Gastrocnemius medialis (tissue), 4 donors: Measurements from ENCODE around the gene PARVA. TPM values are rescaled to one million over a fixed set of nuclear protein-coding genes. Genes with fewer than 3 reads are reported as not detected.
A peak's percentile ranks its signal among the peaks of the same experiment; 100 is the strongest.
"Not testable (repeated sequence)": the region's sequence is repeated elsewhere in the genome, so short reads cannot be mapped to it uniquely, and the experiment has no call there.

Source experiments
- ATAC-seq, 2 donors: fragments of 150-250 bp; one replicate each; pipeline ENCODE4 v1.9.1; 2016
- DNase-seq, 2 donors: peaks; one replicate each; pipeline ENCODE4 v3.0.0-alpha.2; 2019
- H3K27ac ChIP-seq, 4 donors: fragments of 200-600 bp; sonication (generic); 1 replicate in 1 of 4; 2 replicates in 3 of 4; pipeline ENCODE4 v1.5.1; 2016 to 2018; ENCODE audit warnings: mild to moderate bottlenecking in 2 of 4, moderate library complexity in 1 of 4
- H3K27me3 ChIP-seq, 3 donors: fragments of 200-600 bp; sonication (generic) in 2 of 3; 1 replicate in 1 of 3; 2 replicates in 2 of 3; pipeline versions ENCODE4 v1.5.1 to v1.6.0; 2016 to 2019; ENCODE audit warnings: mild to moderate bottlenecking in 1 of 3, moderate library complexity in 1 of 3
- H3K36me3 ChIP-seq, 2 donors: fragments of 200-600 bp; sonication (generic) in 1 of 2; one replicate each; pipeline ENCODE4 v1.5.1; 2017 to 2018
- H3K4me1 ChIP-seq, 2 donors: fragments of 200-600 bp; sonication (generic) in 1 of 2; one replicate each; pipeline ENCODE4 v1.5.1; 2016 to 2017; ENCODE audit warnings: mild to moderate bottlenecking in 2 of 2
- H3K4me3 ChIP-seq, 4 donors: fragments of 200-600 bp; sonication (generic) in 3 of 4; 1 replicate in 1 of 4; 2 replicates in 3 of 4; pipeline ENCODE4 v1.5.1; 2016 to 2019; ENCODE audit warnings: mild to moderate bottlenecking in 2 of 4
- H3K9me3 ChIP-seq, 3 donors: fragments of 200-600 bp; sonication (generic) in 2 of 3; 1 replicate in 1 of 3; 2 replicates in 2 of 3; pipeline ENCODE4 v1.5.1; 2016 to 2019
- POLR2A ChIP-seq, 2 donors: fragments of 450-650 bp; IDR thresholded peaks; one replicate each; pipeline ENCODE4 v1.6.1; 2017; ENCODE audit warnings: antibody characterized with exemption in 2 of 2, mild to moderate bottlenecking in 2 of 2, moderate library complexity in 2 of 2
- in situ Hi-C, 4 donors: fragments of 200-750 bp; cut with MboI; loops; one replicate each; pipeline versions ENCODE4 v1.15.0 to v1.8.0; 2017; ENCODE audit warnings: low sequenced_read_pairs in 4 of 4
- intact Hi-C: fragments of 100-400 bp; cut with DNase I; formaldehyde crosslinking; loops from one replicate; pipeline ENCODE4 v1.15.1; 2023; ENCODE audit warnings: low total_unique reads
- total RNA-seq, 4 donors: library from RNA; depleted of rRNA; stranded (reverse); fragments of >200 nt; gene quantifications; one replicate each; pipeline versions ENCODE4 v1.1.0 to v1.2.3, GENCODE V29; 2016
- TF ChIP-seq, protein P1 (sequence below), 5 experiments: fragments of 450-650 bp in 3 of 5; fragments of 200-600 bp in 2 of 5; sonication (generic) in 2 of 5; IDR thresholded peaks in 4 of 5; conservative IDR thresholded peaks in 1 of 5; 1 replicate in 4 of 5; 2 replicates in 1 of 5; pipeline ENCODE4 v1.5.1; 2016 to 2019; ENCODE audit warnings: antibody characterized with exemption in 5 of 5, mild to moderate bottlenecking in 3 of 5, moderate library complexity in 3 of 5

PARVA gene
- total RNA-seq, 4 donors from 2014 or later: 4.4 to 9.7 (median 8.4) TPM

DNA sequence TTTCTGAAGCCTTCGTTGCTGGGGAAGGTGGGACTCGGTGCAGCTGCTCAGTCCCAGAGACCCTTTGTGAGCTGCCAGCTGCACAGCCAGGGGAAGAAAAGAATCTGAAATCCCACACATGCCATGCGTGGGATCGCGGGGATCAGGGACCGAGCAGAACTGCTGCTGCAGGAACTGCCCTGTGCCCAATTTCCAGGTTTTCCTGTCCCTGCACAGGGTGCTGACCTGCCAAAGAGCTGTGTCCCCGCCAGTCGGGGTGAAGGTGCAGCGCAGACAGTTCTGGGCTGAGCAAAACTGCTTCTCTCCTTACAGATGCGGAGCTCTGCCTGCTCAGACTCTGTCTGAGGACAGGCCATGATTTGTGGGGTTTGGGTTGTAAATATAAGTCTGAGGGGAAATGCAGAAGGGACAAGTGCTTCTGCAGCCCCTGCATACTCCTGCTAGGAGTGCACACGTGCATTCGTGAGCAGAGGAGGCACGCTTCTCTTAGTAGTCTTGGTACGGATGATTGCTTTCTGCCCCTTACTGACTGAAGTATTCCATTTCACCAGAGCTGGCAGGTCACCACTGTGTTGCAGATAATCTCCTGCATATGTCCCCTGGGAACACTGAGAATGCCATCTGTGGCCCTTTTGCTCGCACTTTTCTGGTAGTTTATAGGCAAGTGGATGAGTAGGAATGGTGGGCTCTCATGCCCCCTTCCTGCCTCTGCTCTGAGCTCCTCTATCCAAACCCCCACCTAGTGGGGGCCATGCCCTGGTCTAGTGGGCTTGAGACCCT, 141.4 kb downstream of the PARVA start:
- no peaks in the 10 kb centered on the region for H3K4me1 ChIP-seq
- in situ Hi-C loops (no loop called here), intact Hi-C loops (no loop called here)
- DNase-seq (no peak), ATAC-seq (no peak)
- H3K27me3 ChIP-seq: no peaks in the 10 kb centered on the region
- no peaks in the 10 kb centered on the region for H3K36me3 ChIP-seq
- no peak overlapping the region for H3K4me3 ChIP-seq
- H3K9me3 ChIP-seq: no peaks in the 10 kb centered on the region
- H3K27ac ChIP-seq: no peak overlapping the region
- TF ChIP-seq POLR2A (IDR thresholded peaks at IDR 0.05): no peak
- TF ChIP-seq, protein P1, sequence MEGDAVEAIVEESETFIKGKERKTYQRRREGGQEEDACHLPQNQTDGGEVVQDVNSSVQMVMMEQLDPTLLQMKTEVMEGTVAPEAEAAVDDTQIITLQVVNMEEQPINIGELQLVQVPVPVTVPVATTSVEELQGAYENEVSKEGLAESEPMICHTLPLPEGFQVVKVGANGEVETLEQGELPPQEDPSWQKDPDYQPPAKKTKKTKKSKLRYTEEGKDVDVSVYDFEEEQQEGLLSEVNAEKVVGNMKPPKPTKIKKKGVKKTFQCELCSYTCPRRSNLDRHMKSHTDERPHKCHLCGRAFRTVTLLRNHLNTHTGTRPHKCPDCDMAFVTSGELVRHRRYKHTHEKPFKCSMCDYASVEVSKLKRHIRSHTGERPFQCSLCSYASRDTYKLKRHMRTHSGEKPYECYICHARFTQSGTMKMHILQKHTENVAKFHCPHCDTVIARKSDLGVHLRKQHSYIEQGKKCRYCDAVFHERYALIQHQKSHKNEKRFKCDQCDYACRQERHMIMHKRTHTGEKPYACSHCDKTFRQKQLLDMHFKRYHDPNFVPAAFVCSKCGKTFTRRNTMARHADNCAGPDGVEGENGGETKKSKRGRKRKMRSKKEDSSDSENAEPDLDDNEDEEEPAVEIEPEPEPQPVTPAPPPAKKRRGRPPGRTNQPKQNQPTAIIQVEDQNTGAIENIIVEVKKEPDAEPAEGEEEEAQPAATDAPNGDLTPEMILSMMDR (IDR thresholded peaks at IDR 0.05 in 4 of 5, conservative IDR thresholded peaks at IDR 0.05 in 1 of 5): no peak

DNA sequence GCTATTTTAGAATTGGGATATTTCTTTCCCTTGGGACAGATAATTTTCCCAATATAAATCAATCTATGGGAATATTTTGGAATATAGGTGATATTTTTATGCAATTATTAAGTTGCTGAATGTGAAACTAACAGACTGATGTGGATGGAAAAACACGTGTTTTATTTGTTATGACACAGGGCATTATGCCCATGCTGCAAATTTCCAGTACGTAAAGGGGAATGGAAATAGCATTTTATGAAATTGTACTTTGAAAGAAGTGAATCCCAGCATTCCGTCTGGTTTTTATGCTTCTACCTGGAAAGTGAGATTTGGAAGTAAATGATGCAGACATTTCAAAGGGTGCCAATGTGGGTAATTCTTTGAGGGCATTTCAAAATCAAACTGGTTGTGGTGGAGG, 142.7 kb downstream of the PARVA start:
- Histone ChIP-seq H3K27me3 (no peaks in the 10 kb centered on the region), H3K4me3 (no peak overlapping the region), H3K27ac (no peak overlapping the region), H3K4me1 (no peaks in the 10 kb centered on the region), H3K9me3 (no peaks in the 10 kb centered on the region), H3K36me3 (no peaks in the 10 kb centered on the region)
- intact Hi-C loops (no loop called here), in situ Hi-C loops (no loop called here)
- ATAC-seq: no peak
- DNase-seq: no peak
- TF ChIP-seq, protein P1 (IDR thresholded peaks at IDR 0.05 in 4 of 5, conservative IDR thresholded peaks at IDR 0.05 in 1 of 5): no peak
- no peak for TF ChIP-seq POLR2A (IDR thresholded peaks at IDR 0.05)

DNA sequence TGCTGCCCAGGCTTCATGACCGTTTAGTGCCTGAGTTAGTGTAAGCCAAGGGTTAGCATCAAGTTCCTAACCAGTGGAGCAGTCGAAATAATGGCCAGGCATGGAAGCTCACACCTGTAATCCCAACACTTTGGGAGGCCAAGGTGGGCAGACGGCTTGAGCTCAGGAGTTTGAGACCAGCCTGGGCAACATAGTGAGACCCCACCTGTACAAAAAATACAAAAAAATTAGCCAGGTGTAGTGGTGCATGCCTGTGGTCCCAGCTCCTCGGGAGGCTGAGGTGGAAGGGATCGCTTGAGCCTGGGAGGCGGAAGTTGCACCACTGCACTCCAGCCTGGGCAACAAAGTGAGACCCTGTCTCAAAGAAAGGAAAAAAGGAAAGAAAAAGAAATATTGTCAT, 143.2 kb downstream of the PARVA start:
- H3K27me3 ChIP-seq, intact Hi-C loops, H3K4me1 ChIP-seq, H3K27ac ChIP-seq, H3K9me3 ChIP-seq, in situ Hi-C loops, DNase-seq, H3K4me3 ChIP-seq, H3K36me3 ChIP-seq, ATAC-seq: not testable (repeated sequence)

DNA sequence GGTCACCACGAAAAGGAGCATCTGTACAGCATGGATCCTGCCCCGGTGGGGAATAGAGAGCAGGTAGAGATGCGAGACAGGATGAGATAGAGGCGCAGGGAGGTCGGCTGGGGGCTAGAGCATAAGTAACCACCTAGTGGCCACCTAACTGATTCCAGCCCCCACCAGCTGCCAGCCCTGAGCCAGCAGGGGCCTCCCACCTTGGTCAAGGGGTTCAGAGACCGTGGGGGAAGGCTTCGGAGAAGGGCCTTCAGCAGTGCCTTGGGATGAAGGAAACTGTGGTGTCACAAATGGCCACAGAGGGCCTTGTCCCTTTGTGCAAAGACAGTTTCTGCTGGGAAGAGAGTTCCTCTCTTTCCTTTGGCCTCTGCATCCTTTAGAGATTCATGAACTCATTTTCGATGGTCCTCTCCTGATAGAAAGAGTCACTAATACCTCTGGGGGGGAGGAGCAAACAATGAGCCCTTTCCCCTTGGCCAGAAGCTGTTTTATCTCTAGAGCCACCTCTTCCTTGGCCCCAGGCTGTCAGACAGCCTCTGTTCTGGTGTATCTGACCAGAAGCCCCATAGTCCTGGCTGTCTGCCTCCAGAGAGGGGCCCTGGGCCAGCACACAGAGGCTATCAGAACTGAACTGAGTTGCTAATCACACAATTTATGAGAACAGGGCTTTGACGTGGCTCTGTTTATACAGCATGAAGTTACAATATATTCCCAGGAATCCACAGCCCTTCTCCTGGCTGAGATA, 146.0 kb downstream of the PARVA start:
- no peaks in the 10 kb centered on the region for H3K4me1 ChIP-seq

DNA sequence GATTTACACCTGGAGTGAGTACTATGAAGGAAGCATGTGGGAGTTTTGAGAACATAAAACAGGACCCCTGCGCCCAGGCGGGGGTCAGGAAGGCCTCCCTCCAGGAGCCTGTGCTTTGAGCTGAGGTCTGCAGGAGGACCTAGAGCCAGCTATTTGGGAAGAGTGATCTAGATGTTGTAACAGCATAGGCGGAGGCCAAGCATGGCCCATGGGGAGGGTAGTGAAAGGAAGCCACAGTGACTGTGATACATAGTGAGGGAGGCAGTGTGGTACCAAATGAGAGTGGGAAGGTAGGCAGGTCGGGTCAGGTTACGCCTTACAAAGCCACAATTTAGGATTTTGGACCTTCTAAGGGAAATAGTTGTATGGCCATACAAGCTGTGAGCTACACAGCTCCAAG, 147.5 kb downstream of the PARVA start:
- TF ChIP-seq, protein P1 (IDR thresholded peaks at IDR 0.05 in 4 of 5, conservative IDR thresholded peaks at IDR 0.05 in 1 of 5): no peak
- TF ChIP-seq POLR2A (IDR thresholded peaks at IDR 0.05): no peak
- H3K27me3 ChIP-seq: no peaks in the 10 kb centered on the region

More for the DNA sequence above, 146.0 kb downstream of the PARVA start:
- Histone ChIP-seq H3K4me3 (no peak overlapping the region), H3K36me3 (no peaks in the 10 kb centered on the region), H3K9me3 (no peaks in the 10 kb centered on the region), H3K27me3 (no peaks in the 10 kb centered on the region), H3K27ac (no peak overlapping the region)
- ATAC-seq: no peak
- no peak for DNase-seq
- TF ChIP-seq POLR2A (IDR thresholded peaks at IDR 0.05): no peak
- TF ChIP-seq, protein P1 (IDR thresholded peaks at IDR 0.05 in 4 of 5, conservative IDR thresholded peaks at IDR 0.05 in 1 of 5): no peak
- intact Hi-C loops (no loop called here), in situ Hi-C loops (no loop called here)

More for the DNA sequence above, 147.5 kb downstream of the PARVA start:
- intact Hi-C loops: no loop called here
- Histone ChIP-seq H3K27ac (no peak overlapping the region), H3K4me1 (no peaks in the 10 kb centered on the region), H3K36me3 (no peaks in the 10 kb centered on the region), H3K9me3 (no peaks in the 10 kb centered on the region), H3K4me3 (no peak overlapping the region)
- DNase-seq: peak; percentile 20 to 54
- ATAC-seq: peak in 1 of 2 donors; percentile 65
- in situ Hi-C loops: no loop called here
